ENCODE data around the gene NCKAP5L.
"Not testable (repeated sequence)": the region's sequence is repeated elsewhere in the genome, so short reads cannot be mapped to it uniquely, and the experiment has no call there.

Gene NCKAP5L

DNA sequence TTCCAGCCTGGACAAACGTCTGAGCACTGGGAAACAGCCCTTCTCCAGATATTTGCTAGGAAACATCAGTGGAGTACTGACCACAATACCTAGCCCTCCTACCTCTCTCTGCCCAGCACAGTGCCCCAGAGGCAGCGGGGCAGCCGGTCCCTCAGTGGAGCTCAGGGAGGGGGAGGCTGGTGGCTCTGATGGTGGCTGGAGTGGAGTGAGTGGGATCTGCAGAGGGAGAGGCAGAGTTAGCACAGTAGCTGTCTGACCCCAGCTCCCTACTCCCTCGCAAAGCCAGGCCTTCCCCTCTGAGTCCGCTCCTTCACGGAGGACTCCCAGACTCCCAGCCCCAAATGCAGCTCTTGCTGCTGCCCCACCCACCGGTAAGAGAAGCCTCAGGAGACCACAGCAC, 30.0 kb downstream of the NCKAP5L start:
- DNase-seq = no peak

DNA sequence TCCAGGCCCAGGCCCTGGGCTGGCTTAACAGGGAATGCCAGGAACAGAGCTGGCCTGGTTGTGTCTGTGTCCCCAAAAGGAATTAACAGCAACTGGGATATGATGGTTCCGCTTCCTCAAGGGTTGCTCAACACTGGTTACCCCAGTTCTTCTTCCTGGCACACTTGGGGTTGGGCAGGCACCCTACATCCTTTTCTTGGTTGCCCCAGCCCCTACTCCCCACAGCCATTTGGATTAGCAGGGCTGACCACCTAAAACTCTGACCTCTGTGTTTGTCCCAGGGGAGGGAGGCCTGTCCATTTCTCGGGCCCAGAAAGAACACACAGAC, 30.8 kb downstream of the NCKAP5L start:
- DNase-seq = no peak

DNA sequence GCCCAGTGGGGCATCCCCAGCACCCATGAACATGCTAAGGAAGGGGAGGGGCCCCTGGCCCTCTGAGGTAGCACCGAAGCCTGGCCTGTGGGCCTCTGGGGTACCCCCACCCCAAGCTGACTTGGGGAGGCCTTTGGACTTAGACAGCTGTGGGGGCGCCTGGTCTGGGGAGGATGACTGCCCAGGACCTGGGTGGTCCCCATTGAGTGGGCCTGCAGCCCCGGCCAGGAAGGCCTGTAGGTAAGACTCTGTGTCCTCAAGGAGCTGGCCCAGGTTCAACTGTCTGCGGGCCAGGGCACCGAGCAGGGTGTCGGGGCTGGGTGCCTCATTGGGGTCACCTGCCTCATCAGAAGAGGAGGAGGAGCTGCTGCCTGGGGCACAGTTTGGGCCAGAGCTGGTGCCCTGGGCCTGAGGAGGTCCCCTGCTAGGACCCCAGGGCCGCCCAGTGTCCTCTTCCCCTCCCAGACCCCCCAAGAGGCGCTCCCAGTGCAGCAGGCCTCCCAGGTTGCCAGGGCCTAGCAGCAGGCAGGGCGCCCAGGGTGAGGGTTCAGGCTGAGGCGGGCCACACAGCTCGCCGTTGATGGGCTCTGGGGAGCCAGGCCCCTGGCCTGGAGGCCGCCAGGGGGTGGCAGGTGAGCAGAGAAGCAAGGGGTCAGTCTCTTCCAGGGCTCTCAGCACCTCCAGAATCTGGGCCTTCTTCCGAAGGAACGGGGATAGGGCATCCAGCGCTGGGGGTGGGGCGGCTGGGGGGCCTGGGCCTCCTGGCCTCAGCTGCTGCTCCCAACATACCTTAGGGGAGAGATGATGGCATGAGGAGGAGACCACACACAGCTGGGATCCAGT, 31.4 kb downstream of the NCKAP5L start:
- no peak for DNase-seq

DNA sequence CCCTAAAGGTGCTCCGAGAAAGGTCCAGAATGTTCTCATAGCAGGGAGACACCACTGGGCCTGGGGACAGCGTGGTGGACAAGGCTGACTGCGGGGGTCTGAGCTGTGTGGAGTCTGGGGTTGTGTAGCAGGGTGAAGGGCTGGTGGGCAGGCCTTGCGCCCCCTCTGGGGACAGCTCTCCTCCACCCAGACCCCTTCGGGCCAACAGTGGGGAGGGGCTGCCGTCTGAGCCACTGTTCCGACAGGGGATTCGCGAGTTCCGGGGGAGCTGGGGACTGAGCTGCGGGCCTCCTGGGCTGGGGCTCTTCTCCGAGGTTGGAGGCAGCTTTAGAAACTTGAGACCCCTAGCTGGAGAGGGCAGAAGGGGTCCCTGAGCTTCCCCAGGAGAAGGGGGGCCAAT, 32.1 kb downstream of the NCKAP5L start:
- DNase-seq = no peak

DNA sequence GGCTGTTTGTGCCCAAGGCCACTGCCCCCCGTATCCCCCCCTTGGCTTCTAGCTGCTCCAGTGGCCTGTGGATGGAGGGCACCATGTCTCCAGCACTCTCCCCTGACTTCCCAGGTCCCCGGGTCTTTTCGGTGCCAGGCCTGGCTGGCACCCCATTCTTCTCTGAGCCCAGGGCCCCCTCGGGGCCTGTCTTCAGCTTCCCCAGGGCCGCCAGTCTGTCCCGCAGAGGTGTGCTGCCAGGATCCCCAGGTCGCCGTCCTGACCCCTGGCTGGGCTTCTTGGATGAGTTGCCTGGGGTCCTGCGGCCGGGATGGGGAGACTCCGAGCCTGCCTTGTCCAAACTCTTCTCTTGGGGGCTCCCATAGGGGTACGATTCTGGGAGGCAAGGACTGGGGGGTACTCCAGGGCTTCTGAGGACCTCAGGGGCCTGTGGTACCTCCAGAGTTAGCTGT, 32.5 kb downstream of the NCKAP5L start:
- DNase-seq = no peak

DNA sequence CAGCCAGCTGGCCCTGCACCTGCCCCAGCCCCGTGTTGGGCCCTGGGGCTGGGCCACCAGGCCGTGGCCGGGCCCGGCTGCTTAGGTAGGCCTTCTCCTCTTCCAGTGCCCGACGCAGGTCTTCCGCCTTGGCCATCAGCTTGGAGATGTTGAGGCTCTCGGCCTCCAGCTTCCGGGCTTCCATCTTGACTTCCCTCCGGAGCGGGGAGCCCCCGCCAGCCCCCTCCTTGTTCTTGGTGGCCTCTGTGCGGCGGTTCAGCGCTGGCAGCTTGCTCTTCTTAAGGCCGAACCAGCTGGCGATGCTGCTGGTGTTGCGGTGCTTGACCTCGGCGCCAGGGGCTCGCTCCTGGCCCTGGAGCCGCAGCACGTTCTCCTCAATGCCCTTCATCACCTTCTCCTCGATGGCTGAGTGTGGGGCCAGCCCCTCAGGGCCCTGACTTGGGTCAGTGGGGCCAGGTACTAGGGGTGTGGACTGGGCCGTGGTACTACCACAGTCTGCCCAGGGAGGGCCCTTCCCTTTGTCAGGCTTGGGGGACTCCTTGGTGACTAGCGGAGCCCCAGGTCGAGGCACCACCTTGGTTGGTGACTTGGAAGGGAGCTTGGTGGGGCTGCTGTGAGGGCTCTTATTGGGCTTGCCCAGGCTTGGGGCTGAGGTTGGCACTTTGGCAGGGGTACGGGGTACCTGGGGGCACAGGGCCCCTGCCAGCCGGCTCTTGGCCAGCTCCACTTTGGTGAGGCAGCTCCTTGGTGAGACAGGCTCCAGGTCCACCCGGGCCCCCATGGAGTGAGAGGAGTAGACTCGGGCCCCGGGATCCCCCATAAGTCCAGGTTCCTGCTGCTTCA, 33.2 kb downstream of the NCKAP5L start:
- DNase-seq = no peak

DNA sequence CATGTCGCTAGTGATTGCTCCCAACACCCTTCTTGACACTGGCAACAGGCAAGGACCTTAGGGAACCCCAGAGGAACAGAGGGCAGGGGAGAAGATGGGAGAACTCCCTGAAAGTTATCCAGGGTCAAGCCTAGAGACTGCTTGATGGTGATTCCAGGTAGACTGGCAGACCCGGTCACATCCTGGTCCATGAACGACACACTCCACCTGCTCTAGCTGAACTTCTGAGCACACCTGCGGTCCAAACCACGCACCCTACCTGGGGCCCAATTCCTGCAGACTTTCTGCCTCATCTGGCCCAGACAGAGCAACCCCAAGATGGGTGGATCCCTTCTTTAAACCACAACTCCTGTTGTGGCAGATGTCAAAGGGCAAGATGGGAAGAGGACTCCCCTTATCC, 34.2 kb downstream of the NCKAP5L start:
- DNase-seq = no peak

DNA sequence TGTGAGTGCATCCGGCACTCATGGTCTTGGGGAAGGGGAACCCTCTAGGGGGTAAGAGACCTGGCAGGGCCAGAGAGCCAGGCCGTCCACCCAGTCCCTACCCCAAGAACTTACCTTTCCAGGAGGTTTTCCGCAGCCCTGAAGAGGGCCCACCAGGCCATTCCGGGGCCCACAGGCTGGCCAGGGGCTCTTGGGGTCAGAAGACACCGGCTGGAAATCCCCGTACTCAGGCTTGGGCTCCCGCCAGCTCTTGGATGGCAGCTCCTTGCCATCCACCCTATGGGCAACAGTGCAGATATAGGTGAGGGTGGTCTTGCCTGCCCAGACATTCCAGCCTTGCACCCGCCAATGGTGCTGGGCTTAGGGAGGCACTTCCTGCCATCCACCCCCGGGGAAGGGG, 34.6 kb downstream of the NCKAP5L start:
- no peak for DNase-seq

DNA sequence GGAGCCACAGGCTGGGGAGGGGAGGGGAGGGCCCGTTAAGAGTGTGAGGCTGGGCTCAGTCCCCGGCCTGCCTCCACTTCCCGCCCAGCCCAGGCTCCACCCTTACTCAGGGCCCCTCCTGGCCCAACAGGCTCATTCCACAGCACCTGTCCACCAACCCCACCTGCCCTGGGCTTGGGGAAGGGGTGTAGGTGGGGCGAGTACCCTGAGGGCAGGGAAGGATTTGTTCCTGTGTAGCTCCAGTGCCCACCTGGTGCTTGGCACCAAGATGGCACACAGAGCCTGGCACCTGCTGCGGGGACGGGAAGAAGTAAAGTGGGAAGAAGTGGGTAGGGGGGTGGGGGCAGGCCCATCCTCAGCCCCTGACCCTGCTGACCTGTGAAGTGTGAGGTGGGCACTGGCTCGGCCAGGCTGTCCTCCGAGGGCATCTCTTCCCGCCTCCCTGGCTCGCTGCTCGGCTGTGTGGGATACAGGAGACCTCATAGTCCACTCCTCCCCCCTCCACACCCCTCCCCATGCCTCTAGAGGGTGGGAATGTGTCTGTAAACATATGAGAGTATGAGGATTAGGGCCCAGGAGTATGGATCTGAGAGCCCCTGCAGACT, 35.1 kb downstream of the NCKAP5L start:
- no peak for DNase-seq

DNA sequence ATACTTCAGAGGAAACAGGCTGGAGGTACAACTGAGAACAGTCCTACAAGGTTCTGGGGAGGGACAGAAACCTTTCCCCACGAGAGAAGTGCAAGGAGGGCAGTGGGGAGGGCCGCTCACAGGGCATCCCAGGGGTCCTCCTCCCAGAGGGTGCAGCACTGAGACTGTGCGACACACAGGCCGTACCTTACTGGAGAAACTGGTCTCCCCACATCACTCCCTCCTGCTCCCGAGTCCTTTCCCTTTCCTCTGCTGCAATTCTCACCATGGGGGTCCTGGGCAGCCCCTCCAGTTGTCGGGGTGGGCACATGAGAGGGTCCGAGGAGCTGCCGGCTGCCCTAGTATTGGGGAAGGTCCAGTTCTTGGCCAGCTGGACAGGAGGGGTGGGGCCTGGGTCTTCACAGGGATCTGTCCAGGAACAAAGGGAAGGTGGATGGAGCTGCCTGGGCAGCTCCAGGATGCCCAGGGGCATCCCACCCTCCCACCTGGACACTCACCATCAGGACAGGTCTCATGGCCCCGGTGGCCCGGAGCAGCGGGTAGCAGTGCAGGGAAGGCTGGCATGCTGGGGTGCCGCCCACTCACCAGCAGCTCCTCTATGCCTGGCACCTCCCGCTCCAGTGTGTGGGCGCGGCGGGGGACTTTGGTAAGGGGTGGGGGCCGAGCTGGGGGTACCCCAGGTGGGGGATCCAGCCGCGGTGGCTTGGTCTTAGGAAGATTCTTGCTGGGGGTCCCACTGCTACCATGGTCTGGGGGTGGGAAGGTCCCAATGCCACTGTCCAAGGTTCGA, 35.8 kb downstream of the NCKAP5L start:
- no peak for DNase-seq

DNA sequence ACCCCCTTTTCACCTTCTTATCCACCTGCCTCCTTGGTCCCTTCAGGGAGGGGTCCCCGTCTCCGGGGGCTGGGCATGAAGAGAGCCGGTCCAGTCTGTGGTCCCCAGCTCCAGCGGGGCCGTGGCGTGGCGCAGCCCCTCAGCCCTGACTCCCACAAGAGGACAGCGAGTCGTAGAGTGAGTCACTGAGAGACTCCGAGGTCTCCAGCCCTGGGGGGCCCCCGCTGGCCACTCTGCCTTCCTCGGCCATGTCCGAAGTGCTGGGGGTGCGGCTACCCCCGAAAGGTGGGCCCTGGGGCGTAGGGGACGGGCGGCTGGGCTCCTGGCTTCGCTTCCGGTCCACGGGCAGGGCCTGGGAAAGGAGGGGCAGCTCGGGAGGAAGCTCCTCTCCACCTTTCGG, 36.5 kb downstream of the NCKAP5L start:
- no peak for DNase-seq

DNA sequence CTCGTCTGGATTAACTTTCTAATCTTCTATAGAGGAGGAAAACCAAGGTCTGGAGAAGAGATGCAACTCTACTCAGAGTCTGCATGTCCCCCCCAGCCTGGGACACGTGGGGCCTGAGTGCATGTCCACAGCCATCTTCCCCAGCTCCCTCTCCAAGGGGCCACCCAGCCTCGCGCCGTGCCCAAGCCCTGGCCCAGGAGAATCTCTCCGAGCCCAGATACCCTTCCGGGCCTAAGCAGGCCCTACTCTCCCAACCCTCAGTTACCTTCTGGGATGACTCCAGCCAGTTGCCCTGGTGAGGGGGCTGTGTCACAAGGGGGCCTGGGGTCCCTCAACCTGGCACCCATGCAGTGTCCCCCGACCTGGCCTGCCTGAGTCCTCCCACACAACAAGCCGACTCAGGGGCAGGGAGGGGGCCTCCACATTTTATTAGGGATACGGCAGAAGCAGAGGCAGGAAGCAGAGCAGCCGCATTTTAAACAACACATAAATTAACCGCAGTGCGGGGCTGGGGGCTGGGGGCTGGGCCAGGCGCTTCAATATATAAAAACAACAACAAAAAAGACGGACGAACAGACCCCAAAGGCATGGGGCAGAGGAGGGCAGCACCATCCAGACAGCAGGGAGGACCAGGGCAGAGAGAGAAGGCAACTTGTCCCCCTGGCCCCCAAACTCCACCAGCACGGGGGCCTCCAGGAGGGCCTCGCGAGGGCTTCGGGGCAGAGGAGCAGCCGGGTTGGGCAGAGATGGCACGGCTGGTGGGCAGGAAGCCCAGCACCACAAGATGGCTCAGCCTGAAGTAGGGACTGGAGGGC, 37.3 kb downstream of the NCKAP5L start:
- no peak for DNase-seq

DNA sequence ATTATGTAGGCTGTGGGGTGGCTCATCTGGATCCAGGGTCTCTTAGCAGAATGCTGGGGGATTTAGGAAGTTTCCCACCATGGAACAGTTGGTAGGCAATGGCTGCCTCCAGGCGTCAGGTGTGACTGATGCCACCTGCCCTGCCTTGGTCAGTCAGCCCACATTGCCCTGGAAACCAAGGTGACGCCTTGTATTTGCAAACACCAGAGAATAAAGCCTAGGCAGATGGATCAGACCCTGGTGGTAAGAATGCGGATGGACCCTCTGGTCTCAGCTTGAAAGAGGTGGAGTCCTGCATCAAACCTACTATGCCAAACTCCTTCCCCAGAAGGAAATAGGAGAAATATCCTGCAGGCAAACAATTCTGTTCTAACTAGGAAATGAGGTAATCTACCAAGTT, 38.2 kb downstream of the NCKAP5L start:
- DNase-seq = no peak

DNA sequence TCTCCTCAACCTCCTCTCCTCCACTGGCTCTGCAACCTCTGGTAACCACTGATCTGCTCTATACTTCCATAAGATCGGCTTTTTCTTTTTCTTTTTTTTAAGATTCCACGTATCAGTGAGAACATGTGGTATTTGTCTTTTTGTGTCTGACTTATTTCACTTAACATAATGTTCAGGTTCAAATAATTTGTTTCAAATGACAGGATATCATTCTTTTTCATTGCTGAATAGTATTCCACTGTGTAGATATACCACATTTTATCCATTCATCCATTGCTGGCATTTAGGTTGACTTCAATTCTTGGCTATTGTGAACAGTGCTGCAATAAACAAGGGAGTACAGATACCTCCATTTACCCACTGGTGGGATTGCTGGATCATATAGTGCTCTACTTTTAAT, 40.5 kb downstream of the NCKAP5L start:
- no peak for DNase-seq

DNA sequence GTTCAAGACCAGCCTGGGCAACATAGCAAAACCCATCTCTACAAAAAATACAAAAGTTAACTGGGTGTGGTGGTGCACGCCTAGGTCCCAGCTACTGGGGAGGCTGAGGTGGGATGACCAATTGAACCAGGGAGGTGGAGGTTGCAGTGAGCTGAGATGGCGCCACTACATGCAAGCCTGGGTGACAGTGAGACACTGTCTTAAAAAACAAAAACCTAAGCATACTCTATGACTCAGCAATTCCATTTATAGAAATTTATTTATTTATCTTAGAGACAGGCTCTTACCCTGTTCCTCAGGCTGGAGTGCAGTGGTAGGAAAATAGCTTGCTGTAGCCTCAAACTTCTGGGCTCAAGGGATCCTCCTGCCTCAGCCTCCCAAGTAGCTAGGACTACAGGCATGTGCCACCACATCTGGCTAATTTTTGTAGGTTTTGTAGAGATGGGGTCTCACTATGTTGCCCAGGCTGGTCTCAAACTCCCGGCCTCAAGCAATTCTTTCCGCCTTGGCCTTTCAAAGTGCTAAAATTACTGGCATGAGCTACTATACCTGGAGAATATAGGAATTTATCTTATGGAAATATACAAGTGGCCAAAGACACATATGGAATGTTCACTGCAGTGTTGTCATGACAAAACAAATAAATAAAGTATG, 43.3 kb downstream of the NCKAP5L start:
- DNase-seq = no peak

DNA sequence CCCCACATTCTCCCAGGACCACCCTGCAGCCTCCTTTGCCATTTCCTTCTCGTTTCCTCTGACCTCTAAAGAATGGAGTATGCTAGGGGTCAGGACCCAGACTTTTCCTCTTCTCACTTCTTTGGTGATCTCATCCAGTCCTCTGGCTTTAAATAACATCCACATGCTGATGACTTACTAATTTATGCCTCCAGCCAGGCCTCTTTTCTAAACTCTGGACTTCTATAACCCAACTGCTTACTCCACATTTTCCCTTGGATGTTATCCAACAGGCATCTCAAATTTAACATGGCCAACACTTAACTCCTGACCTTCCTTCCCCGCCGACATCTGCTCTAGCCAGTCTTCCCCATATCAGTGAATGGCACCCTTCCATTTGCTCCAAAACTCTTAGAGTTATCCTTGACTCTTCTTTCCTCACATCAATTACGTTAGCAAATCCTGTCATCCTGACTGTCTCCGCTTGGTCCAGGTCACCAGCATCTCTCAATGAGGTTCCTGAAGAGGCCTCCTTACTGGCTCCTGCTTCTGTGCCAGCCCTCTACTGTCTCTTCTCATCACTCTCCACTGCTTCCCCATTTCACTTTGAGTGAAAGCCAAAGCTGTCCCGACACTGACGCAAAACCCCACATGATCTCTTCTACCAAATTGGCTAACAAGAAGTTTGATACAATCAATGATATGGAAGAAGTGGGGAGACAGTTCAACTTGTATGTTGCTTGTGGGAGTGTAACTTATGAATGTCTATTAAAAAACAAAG, 44.1 kb downstream of the NCKAP5L start:
- DNase-seq = no peak

DNA sequence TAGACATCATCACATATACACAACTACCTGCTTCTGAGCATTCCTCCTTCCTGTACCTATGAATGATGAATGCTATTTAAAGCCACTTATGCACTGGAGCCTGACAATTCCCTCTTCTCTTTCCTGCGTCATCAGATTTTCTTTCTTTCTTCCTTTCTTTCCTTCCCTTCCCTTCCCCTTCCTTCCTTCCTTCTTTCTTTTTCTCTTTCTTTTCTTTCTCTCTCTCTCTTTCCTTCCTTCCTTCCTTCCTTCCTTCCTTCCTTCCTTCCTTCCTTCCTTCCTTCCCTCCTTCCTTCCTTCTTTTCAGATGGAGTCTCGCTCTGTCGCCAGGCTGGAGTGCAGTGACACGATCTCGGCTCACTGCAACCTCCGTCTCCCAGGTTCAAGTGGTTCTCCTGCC, 47.3 kb downstream of the NCKAP5L start:
- DNase-seq = not testable (repeated sequence)

DNA sequence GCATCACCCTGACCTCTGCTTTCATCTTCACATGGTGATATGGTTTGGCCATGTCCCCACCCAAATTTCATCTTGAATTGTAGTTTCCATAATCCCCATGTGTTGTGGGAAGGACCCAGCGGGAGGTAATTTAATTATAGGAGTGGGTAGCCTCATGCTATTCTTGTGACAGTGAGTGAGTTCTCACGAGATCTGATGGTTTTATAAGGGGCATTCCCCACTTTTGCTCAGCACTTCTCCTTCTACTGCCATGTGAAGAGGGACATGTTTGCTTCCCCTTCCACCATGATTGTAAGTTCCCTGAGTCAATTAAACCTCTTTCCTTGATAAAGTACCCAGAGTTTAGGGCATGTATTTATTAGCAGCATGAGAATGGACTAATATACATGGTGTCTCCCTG, 48.6 kb downstream of the NCKAP5L start:
- DNase-seq = no peak

DNA sequence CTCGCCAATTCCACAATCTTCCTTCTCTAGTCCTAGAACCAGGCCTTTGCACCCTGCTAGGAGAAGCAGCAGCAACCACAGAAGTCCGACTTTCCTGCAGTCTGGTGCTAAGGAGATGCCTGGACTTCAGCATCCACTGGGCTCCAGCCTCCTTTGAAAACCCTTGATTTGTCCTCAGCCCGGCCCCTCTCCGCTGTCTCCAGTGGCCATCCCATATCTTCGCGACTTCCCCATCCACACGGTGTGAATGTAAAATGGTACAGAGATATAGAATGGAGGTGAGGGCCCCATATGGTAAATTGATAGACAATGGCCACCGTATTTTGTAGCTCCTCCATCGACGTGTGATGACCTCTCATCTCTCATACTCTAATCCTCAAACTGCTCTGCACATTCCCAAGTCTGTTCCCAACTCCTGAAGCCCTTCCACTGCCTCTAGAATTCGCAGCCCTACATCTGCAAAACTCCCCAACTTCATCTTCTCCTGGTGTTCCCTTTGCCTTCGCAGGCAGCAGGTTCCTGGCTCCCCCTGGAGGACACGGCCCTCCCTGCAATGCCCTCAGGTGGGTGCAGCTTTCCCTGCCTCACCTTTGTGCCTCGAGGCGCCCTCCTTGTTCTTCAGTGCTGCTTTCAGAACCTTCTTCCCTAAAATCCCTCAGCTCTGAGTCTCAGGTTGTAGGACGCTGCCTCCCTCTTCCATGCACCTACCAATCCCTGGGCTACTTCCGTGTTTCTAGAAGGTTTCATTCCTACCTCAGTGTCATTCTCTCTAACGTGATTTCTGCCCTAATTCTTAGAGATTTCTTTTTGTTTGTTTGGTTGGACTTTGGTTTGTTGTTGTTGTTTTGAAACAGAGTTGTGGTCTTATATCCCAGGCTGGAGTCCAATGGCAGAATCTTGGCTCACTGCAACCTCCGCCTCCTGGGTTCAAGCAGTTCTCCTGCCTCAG, 50.1 kb downstream of the NCKAP5L start:
- DNase-seq = peak; percentile 55 to 77

DNA sequence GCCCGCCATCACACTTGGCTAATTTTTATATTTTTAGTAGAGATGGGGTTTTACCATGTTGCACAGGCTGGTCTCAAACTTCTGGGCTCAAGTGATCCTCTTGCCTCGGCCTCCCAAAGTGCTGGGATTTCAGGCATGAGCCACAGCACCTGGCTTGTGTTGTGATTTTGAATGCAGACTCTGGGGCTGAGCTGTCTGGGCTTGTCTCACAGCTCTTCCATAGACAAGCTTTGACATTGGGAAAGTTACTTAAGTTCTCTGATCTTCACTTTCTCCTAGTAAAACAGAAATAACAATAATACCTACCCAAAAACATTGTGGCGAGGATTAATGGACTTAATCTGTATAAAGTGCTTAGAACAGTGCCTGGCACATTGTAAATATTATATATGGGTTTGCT, 50.9 kb downstream of the NCKAP5L start:
- no peak for DNase-seq
